HEK293 (cell line): Measurements from ENCODE around the gene LCOR.

ENCODE experiments used
- CTCF ChIA-PET: fragments of 350-600 bp; formaldehyde crosslinking; extraction: SDS; loops from one replicate; lab custom pipeline; 2021; ENCODE audit warnings: antibody characterized with exemption; lab: Yijun Ruan, JAX
- POLR2A ChIA-PET: fragments of 300-600 bp; formaldehyde crosslinking; extraction: SDS; loops from one replicate; lab custom pipeline; 2020; ENCODE audit warnings: antibody characterized with exemption, inconsistent platforms; lab: Yijun Ruan, JAX
- H3K27ac ChIP-seq: fragments of 200-500 bp; sonication (Bioruptor generic); 2 replicates; pipeline ENCODE4 v1.5.1; 2014; ENCODE audit warnings: low read depth, low read length, control low read depth, inconsistent platforms; ENCODE audit errors: extremely low read depth
- H3K36me3 ChIP-seq, 2 experiments: fragments of 200-500 bp in 1 of 2; sonication (Bioruptor generic) in 1 of 2; 1 replicate in 1 of 2; 2 replicates in 1 of 2; pipeline ENCODE4 v1.5.1; 2014 to 2017; ENCODE audit warnings: inconsistent platforms in 2 of 2, low read length in 2 of 2; ENCODE audit not compliant: control insufficient read depth in 2 of 2, insufficient read depth in 1 of 2
- H3K4me1 ChIP-seq: fragments of 200-500 bp; sonication (Bioruptor generic); 2 replicates; pipeline ENCODE4 v1.5.1; 2014; ENCODE audit warnings: mild to moderate bottlenecking, low read length, inconsistent platforms; ENCODE audit not compliant: control insufficient read depth, insufficient read depth
- H3K4me3 ChIP-seq: 2 replicates; pipeline ENCODE4 v1.5.1; 2011; ENCODE audit warnings: low read depth, mild to moderate bottlenecking, control low read depth, low read length, moderate library complexity
- H3K9me3 ChIP-seq: fragments of 200-500 bp; sonication (Bioruptor generic); 2 replicates; pipeline ENCODE4 v1.5.1; 2014; ENCODE audit warnings: low read depth, low read length, inconsistent platforms; ENCODE audit not compliant: control insufficient read depth, insufficient read depth
- EGR2 ChIP-seq: fragments of 450-650 bp; formaldehyde crosslinking; IDR thresholded peaks from 2 replicates; pipeline ENCODE4 v1.5.1; 2016; ENCODE audit warnings: low read depth, missing biosample characterization, missing genetic modification characterization
- IKZF3 ChIP-seq: fragments of 450-650 bp; IDR thresholded peaks from 2 replicates; pipeline ENCODE4 v1.5.0; 2018; ENCODE audit warnings: missing biosample characterization, mild to moderate bottlenecking, missing genetic modification characterization, moderate library complexity
- PRDM1 ChIP-seq: fragments of 450-650 bp; formaldehyde crosslinking; IDR thresholded peaks from 2 replicates; pipeline ENCODE4; 2016; ENCODE audit warnings: missing biosample characterization, missing genetic modification characterization
- RBAK ChIP-seq: fragments of 450-650 bp; formaldehyde crosslinking; IDR thresholded peaks from 2 replicates; pipeline ENCODE4 v1.5.1; 2016; ENCODE audit warnings: missing biosample characterization, missing genetic modification characterization
- SP3 ChIP-seq: fragments of 450-650 bp; formaldehyde crosslinking; IDR thresholded peaks from 2 replicates; pipeline ENCODE4 v1.5.1; 2016; ENCODE audit warnings: missing biosample characterization, missing genetic modification characterization
- WT1 ChIP-seq: fragments of 450-650 bp; formaldehyde crosslinking; IDR thresholded peaks from 2 replicates; pipeline ENCODE4 v1.5.1; 2016; ENCODE audit warnings: missing biosample characterization, missing genetic modification characterization
- ZBTB17 ChIP-seq: fragments of 450-650 bp; formaldehyde crosslinking; IDR thresholded peaks from 2 replicates; pipeline ENCODE4 v1.5.1; 2016; ENCODE audit warnings: missing biosample characterization, missing genetic modification characterization
- ZFHX2 ChIP-seq: fragments of 450-650 bp; formaldehyde crosslinking; conservative IDR thresholded peaks from 2 replicates; pipeline ENCODE4 v1.5.1; 2016; ENCODE audit warnings: missing biosample characterization, missing genetic modification characterization
- ZFP41 ChIP-seq: fragments of 450-650 bp; formaldehyde crosslinking; IDR thresholded peaks from 2 replicates; pipeline ENCODE4 v1.5.1; 2016; ENCODE audit warnings: missing biosample characterization, missing genetic modification characterization, borderline replicate concordance
- ZIC2 ChIP-seq: fragments of 450-650 bp; formaldehyde crosslinking; IDR thresholded peaks from 2 replicates; pipeline ENCODE4 v1.5.1; 2016; ENCODE audit warnings: missing biosample characterization, missing genetic modification characterization
- ZNF157 ChIP-seq: fragments of 450-650 bp; formaldehyde crosslinking; IDR thresholded peaks from 2 replicates; pipeline ENCODE4 v1.5.1; 2016; ENCODE audit warnings: missing biosample characterization, missing genetic modification characterization
- ZNF2 ChIP-seq: fragments of 450-650 bp; formaldehyde crosslinking; IDR thresholded peaks from 2 replicates; pipeline ENCODE4 v1.5.1; 2016; ENCODE audit warnings: missing biosample characterization, missing genetic modification characterization
- ZNF549 ChIP-seq: fragments of 450-650 bp; IDR thresholded peaks from 2 replicates; pipeline ENCODE4 v1.5.1; 2018; ENCODE audit warnings: missing biosample characterization, missing genetic modification characterization, mild to moderate bottlenecking, inconsistent platforms, moderate library complexity
- ZNF571 ChIP-seq: fragments of 450-650 bp; formaldehyde crosslinking; IDR thresholded peaks from 2 replicates; pipeline ENCODE4 v1.5.0; 2017; ENCODE audit warnings: missing biosample characterization, missing genetic modification characterization
- ZNF624 ChIP-seq: fragments of 450-650 bp; formaldehyde crosslinking; IDR thresholded peaks from 2 replicates; pipeline ENCODE4 v1.5.1; 2017; ENCODE audit warnings: missing biosample characterization, missing genetic modification characterization
- ZNF629 ChIP-seq: fragments of 450-650 bp; formaldehyde crosslinking; IDR thresholded peaks from 2 replicates; pipeline ENCODE4 v1.5.1; 2017; ENCODE audit warnings: missing biosample characterization, missing genetic modification characterization
- TF ChIP-seq, protein P1 (sequence below): fragments of 450-650 bp; formaldehyde crosslinking; IDR thresholded peaks from 2 replicates; pipeline ENCODE4 v1.5.1; 2016; ENCODE audit warnings: missing biosample characterization, missing genetic modification characterization
- TF ChIP-seq, protein P2 (sequence below): fragments of 450-650 bp; formaldehyde crosslinking; IDR thresholded peaks from 2 replicates; pipeline ENCODE4 v1.5.1; 2016; ENCODE audit warnings: missing biosample characterization, missing genetic modification characterization

LCOR gene

DNA sequence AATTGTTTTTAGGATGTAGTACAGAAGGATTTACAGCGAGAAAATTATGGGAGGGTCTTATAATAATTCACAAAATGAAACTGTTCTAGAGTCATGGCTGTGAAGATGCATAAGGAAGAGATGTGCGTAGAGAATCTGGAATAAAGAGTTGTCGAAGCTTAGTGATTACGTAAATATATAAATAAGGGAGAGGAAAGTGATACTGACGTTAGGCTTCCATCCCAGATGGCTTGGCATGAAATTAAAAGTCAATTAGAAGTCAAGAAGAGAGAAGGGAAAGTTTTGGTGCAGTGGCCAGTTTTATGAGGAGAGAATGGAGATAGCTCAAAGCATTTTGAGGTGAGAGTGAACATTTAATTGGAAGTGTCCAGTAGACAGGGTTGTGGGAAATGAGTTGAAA is 85.5 kb downstream of the LCOR start:
- CTCF ChIA-PET = no interaction called here
- peak; percentile 82 for TF ChIP-seq PRDM1
- no peak for TF ChIP-seq ZBTB17 (tag by site-specific recombination)

GRCh38 chr10:96918214-96919002 is 86.3 kb downstream of the LCOR start:
- no peak for TF ChIP-seq ZNF629 (tag by site-specific recombination)
- TF ChIP-seq WT1 (tag by site-specific recombination) = no peak
- TF ChIP-seq ZFHX2 = peak; percentile 35
- no peak for TF ChIP-seq ZNF2
- 0 out of 2 replicates have a peak, but pooled peaks have one; percentile 25 for TF ChIP-seq EGR2
- TF ChIP-seq RBAK = no peak
- TF ChIP-seq, protein P1, sequence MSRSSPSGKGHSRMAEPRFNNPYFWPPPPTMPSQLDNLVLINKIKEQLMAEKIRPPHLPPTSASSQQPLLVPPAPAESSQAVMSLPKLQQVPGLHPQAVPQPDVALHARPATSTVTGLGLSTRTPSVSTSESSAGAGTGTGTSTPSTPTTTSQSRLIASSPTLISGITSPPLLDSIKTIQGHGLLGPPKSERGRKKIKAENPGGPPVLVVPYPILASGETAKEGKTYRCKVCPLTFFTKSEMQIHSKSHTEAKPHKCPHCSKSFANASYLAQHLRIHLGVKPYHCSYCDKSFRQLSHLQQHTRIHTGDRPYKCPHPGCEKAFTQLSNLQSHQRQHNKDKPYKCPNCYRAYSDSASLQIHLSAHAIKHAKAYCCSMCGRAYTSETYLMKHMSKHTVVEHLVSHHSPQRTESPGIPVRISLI (tag by site-specific recombination) = no peak
- ChIA-PET CTCF (interaction anchor here (1.5 kb wide), 1 partner anchor 8 kb away, joined by 9 read pairs; no protein-coding TSS in a partner anchor), POLR2A (no interaction called here)
- peaks cover 6% of the 10 kb centered on the region for H3K4me1 ChIP-seq
- no peak overlapping the region for H3K4me3 ChIP-seq
- H3K36me3 ChIP-seq = peaks cover 0 to 6% of the 10 kb centered on the region in 2 experiments; a peak in 2 of 3 replicates
- no peak overlapping the region for H3K27ac ChIP-seq
- no peaks in the 10 kb centered on the region for H3K9me3 ChIP-seq

More for the DNA sequence above, 85.5 kb downstream of the LCOR start:
- POLR2A ChIA-PET = no interaction called here
- Histone ChIP-seq H3K36me3 (peaks cover 0 to 6% of the 10 kb centered on the region in 2 experiments; a peak in 2 of 3 replicates), H3K4me3 (no peak overlapping the region), H3K27ac (no peak overlapping the region), H3K9me3 (no peaks in the 10 kb centered on the region), H3K4me1 (peaks cover 3% of the 10 kb centered on the region; the same call in 1 of the 2 replicates)

DNA sequence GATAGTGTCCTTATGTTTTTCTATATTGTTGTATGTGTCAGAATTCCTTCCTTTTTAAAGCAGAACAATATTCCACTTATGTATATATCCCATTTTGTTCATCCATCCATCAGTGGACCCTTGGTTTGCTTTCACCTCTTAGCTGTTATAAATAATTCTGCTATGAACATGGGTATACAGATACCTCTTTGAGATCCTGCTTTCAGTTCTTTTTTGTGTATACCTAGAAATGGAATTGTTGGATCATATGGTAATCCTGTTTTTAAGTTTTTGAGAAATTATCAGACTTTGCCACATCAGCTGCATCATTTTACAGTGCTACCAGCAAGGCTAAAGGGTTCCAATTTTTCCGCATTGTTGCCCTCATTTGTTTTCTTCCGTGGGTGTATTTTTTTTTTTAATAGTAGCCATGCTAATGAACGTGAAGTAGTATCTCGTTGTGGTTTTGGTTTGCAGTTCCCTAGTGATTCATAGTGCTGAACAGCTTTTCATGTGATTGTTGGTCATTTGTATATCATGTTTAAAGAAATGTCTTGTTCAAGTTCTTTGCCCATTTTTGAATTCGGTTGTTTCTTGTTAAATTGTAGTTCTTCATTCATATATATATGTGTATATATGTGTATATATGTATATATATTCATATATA is 87.8 kb downstream of the LCOR start:
- CTCF ChIA-PET = interaction anchor here (0.8 to 1.5 kb wide), 2 partner anchors 10 kb away, joined by 7 to 9 read pairs; no protein-coding TSS in a partner anchor
- no peak overlapping the region for H3K27ac ChIP-seq
- H3K4me3 ChIP-seq = no peak overlapping the region
- H3K36me3 ChIP-seq = peaks cover 0 to 1% of the 10 kb centered on the region in 2 experiments; a peak in 2 of 3 replicates
- no peak for TF ChIP-seq ZIC2 (tag by site-specific recombination)
- TF ChIP-seq ZNF571 (tag by site-specific recombination) = no peak
- TF ChIP-seq IKZF3 (tag by site-specific recombination) = no peak
- TF ChIP-seq ZNF549 (tag by site-specific recombination) = no peak
- TF ChIP-seq ZNF157 (tag by site-specific recombination) = no peak
- TF ChIP-seq, protein P2, sequence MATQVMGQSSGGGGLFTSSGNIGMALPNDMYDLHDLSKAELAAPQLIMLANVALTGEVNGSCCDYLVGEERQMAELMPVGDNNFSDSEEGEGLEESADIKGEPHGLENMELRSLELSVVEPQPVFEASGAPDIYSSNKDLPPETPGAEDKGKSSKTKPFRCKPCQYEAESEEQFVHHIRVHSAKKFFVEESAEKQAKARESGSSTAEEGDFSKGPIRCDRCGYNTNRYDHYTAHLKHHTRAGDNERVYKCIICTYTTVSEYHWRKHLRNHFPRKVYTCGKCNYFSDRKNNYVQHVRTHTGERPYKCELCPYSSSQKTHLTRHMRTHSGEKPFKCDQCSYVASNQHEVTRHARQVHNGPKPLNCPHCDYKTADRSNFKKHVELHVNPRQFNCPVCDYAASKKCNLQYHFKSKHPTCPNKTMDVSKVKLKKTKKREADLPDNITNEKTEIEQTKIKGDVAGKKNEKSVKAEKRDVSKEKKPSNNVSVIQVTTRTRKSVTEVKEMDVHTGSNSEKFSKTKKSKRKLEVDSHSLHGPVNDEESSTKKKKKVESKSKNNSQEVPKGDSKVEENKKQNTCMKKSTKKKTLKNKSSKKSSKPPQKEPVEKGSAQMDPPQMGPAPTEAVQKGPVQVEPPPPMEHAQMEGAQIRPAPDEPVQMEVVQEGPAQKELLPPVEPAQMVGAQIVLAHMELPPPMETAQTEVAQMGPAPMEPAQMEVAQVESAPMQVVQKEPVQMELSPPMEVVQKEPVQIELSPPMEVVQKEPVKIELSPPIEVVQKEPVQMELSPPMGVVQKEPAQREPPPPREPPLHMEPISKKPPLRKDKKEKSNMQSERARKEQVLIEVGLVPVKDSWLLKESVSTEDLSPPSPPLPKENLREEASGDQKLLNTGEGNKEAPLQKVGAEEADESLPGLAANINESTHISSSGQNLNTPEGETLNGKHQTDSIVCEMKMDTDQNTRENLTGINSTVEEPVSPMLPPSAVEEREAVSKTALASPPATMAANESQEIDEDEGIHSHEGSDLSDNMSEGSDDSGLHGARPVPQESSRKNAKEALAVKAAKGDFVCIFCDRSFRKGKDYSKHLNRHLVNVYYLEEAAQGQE (tag by site-specific recombination) = no peak
- TF ChIP-seq ZFP41 (tag by site-specific recombination) = no peak
- TF ChIP-seq SP3 (tag by site-specific recombination) = no peak
- no peak for TF ChIP-seq ZNF624 (tag by site-specific recombination)
- POLR2A ChIA-PET = no interaction called here
- H3K4me1 ChIP-seq = peaks cover 12% of the 10 kb centered on the region
- no peaks in the 10 kb centered on the region for H3K9me3 ChIP-seq
